Transverse colon (tissue), 4 donors: ENCODE results near the gene PRKCSH. TPM values are rescaled to one million over a fixed set of nuclear protein-coding genes. Genes with fewer than 3 reads are reported as not detected.
A peak's percentile ranks its signal among the peaks of the same experiment; 100 is the strongest.

Source experiments
- DNase-seq: peaks from one replicate; pipeline ENCODE4 v3.0.0-alpha.2; 2019
- H3K27ac ChIP-seq, 4 donors: fragments of 200-600 bp; sonication (generic); 2 replicates each; pipeline ENCODE4 v1.5.1; 2016 to 2018; ENCODE audit warnings: inconsistent platforms in 4 of 4
- H3K27me3 ChIP-seq: fragments of 200-600 bp; sonication (generic); 2 replicates; pipeline ENCODE4 v1.5.1; 2017; ENCODE audit warnings: inconsistent platforms
- H3K36me3 ChIP-seq, 4 donors: fragments of 200-600 bp; sonication (generic); 2 replicates each; pipeline ENCODE4 v1.5.1; 2017 to 2019; ENCODE audit warnings: inconsistent platforms in 4 of 4
- H3K4me1 ChIP-seq, 4 donors: fragments of 200-600 bp; sonication (generic); 2 replicates each; pipeline ENCODE4 v1.5.1; 2017 to 2020; ENCODE audit warnings: inconsistent platforms in 4 of 4
- H3K4me3 ChIP-seq, 4 donors: fragments of 200-600 bp; sonication (generic); 1 replicate in 1 of 4; 2 replicates in 3 of 4; pipeline versions ENCODE4 v1.5.1 to v1.6.1; 2017 to 2019; ENCODE audit warnings: inconsistent platforms in 4 of 4
- H3K9me3 ChIP-seq, 2 donors: fragments of 200-600 bp; sonication (generic); 2 replicates each; pipeline ENCODE4 v1.5.1; 2017 to 2019; ENCODE audit warnings: inconsistent platforms in 2 of 2
- POLR2A ChIP-seq: fragments of 450-650 bp; IDR thresholded peaks from one replicate; pipeline ENCODE4 v1.6.1; 2016; ENCODE audit warnings: antibody characterized with exemption, mild to moderate bottlenecking, moderate library complexity
- POLR2AphosphoS5 ChIP-seq, 3 donors: sonication (generic); formaldehyde crosslinking; IDR thresholded peaks; one replicate each; pipeline ENCODE4 v1.6.1; 2016; ENCODE audit warnings: antibody characterized with exemption in 3 of 3
- WGBS, 2 donors: methylation state at CpG; one replicate each; pipeline ENCODE4 v1.1.5; 2018; ENCODE audit warnings: low coverage in 1 of 2; 5-methylcytosine and 5-hydroxymethylcytosine counted together
- in situ Hi-C, 4 donors: fragments of 200-750 bp; cut with MboI; loops; one replicate each; pipeline versions ENCODE4 v1.15.0 to v1.15.1; 2017; ENCODE audit warnings: low sequenced_read_pairs in 3 of 4, low pct_ligation_motif_present in 1 of 4, low pct_unique_long_range_greater_than_20kb in 1 of 4
- intact Hi-C: fragments of 100-400 bp; cut with DNase I; formaldehyde crosslinking; loops from one replicate; pipeline ENCODE4 v1.15.1; 2023; ENCODE audit warnings: low total_unique reads
- total RNA-seq, 4 donors: library from RNA; depleted of rRNA; stranded (reverse); fragments of >200 nt; gene quantifications; one replicate each; pipeline ENCODE4 v1.1.0, GENCODE V29; 2016
- TF ChIP-seq, protein P1 (sequence below), 5 experiments: fragments of 200-600 bp in 3 of 5; fragments of 450-650 bp in 2 of 5; sonication (generic) in 3 of 5; IDR thresholded peaks; 1 replicate in 2 of 5; 2 replicates in 3 of 5; pipeline ENCODE4 v1.5.1; 2016 to 2017; ENCODE audit warnings: antibody characterized with exemption in 5 of 5, inconsistent platforms in 3 of 5, mild to moderate bottlenecking in 2 of 5, moderate library complexity in 1 of 5

Gene PRKCSH
- total RNA-seq, 4 donors from 2014 or later = 119 to 195 (median 183) TPM

DNA sequence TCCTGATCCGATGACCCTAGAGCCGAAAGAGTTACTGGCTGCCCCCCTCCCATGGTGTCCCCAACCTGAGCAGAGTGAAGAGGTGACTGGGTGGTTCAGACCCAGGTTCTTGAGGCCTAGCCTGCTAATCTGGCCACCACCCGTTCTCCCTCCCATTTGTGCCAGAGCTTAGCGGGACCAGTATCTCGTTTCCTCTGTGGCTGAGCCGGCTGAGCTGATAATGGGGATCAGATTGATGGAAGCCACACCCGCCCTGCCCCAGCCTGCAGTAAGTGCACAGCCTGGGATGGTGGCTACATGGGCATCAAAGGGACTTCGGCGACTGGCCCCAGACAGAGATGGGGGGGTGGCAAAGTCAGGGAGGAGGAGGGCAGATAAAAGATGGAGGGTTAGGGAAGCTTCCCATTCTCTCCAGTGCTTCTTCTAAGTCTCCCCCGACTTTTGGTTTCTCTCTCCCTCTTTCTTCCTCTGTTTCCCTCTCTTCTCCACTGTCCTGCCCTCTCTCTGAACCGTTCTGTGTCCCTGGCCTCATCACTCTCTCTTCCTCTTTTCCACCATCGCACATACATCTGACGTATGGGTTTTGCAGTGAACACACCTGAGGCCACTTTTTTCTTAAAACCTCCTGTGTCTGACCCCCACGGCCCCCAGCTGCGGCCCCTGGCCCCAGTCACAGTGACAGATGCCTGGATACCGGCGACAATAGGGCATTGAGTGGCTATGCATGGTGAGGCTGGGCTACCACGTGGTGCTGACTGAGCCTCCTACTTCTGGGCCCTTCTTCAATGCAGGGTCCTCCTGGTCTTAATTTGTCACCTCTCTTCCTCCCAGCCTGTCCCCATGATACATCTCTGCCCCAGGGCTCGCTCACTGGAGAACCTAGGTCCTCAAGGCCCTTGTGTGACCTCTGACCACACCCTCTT is 43.0 kb downstream of the PRKCSH start:
- Histone ChIP-seq H3K27ac (no peak overlapping the region), H3K4me3 (no peak overlapping the region), H3K4me1 (peaks cover 7 to 32% (median 26%) of the 10 kb centered on the region in 4 donors), H3K36me3 (no peaks in the 10 kb centered on the region), H3K9me3 (no peaks in the 10 kb centered on the region), H3K27me3 (peaks cover 49% of the 10 kb centered on the region)
- DNase-seq = no peak
- TF ChIP-seq POLR2AphosphoS5 (IDR thresholded peaks at IDR 0.05) = no peak
- TF ChIP-seq, protein P1, sequence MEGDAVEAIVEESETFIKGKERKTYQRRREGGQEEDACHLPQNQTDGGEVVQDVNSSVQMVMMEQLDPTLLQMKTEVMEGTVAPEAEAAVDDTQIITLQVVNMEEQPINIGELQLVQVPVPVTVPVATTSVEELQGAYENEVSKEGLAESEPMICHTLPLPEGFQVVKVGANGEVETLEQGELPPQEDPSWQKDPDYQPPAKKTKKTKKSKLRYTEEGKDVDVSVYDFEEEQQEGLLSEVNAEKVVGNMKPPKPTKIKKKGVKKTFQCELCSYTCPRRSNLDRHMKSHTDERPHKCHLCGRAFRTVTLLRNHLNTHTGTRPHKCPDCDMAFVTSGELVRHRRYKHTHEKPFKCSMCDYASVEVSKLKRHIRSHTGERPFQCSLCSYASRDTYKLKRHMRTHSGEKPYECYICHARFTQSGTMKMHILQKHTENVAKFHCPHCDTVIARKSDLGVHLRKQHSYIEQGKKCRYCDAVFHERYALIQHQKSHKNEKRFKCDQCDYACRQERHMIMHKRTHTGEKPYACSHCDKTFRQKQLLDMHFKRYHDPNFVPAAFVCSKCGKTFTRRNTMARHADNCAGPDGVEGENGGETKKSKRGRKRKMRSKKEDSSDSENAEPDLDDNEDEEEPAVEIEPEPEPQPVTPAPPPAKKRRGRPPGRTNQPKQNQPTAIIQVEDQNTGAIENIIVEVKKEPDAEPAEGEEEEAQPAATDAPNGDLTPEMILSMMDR (IDR thresholded peaks at IDR 0.05) = no peak
- TF ChIP-seq POLR2A = no peak
- WGBS, 2 donors = 56 to 63% methylated on average over 4 to 19 of the region's 19 CpGs
- intact Hi-C loops = loop anchor here (10.0 kb wide), 1 partner anchor 174 kb away; no protein-coding TSS in a partner anchor
- in situ Hi-C loops = loop anchor here in 3 of 4 donors (10.0 to 25.0 kb wide), 3 partner anchors 91 to 194 kb away; partner anchors contain the start of genes EPOR (in 1 of the 3) and TSPAN16 (in 1 of the 3)

DNA sequence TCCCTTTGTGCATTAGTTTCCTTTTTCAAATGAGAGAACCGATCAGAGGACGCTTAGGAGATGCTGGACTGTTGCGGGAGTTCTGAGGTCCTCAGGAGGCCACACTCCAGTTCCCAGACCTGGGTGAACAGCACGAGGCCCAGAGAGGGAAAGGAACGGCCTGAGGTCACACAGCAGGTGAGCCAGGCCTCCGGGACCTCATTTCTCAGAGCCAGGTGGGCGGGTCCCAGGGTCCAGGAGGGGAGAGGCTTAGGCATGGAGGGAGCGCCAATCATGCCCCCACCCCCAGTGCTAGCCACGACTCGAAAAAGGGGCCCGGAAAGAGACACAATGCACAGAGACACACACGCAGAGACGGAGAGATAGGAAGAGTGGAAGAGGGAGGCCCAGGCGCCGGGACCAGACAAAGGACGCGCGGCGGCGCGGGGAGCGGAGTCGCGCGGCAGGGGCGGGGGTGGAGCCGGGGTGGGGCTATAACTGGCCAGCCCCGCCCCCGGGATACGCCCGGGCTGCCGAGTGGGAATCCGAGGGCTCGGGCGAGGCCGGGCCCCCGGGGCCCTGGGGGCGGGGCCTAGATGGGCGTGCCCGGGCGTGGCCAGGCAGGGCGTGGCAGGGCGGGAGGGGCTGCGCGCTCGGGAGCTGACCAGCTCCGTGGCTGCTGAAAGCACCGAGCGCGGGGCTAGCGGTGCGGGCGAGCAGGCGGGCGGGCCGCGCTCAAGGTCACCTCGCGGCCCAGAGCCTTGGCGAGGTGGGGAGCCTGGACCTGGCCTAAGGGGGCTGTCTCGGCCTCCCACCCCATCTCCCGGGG is 43.9 kb downstream of the PRKCSH start:
- TF ChIP-seq POLR2AphosphoS5 (IDR thresholded peaks at IDR 0.05) = no peak
- TF ChIP-seq, protein P1 (IDR thresholded peaks at IDR 0.05) = no peak
- 39% methylated on average over 59 of the region's 62 CpGs; no CpG with 5 or more reads in 1 of the 2 donors for WGBS, 2 donors
- in situ Hi-C loops (loop anchor here in 3 of 4 donors (10.0 to 25.0 kb wide), 3 partner anchors 92 to 194 kb away; partner anchors contain the start of genes EPOR (in 1 of the 3) and TSPAN16 (in 1 of the 3)), intact Hi-C loops (loop anchor here (10.0 kb wide), 1 partner anchor 174 kb away; no protein-coding TSS in a partner anchor)
- no peaks in the 10 kb centered on the region for H3K9me3 ChIP-seq
- no peak overlapping the region for H3K27ac ChIP-seq
- peaks cover 7 to 32% (median 26%) of the 10 kb centered on the region in 4 donors for H3K4me1 ChIP-seq
- H3K4me3 ChIP-seq = peak overlapping the region in 1 of 4 donors; percentile 11
- no peaks in the 10 kb centered on the region for H3K36me3 ChIP-seq
- DNase-seq = peak; percentile 26
- H3K27me3 ChIP-seq = peaks cover 56% of the 10 kb centered on the region

DNA sequence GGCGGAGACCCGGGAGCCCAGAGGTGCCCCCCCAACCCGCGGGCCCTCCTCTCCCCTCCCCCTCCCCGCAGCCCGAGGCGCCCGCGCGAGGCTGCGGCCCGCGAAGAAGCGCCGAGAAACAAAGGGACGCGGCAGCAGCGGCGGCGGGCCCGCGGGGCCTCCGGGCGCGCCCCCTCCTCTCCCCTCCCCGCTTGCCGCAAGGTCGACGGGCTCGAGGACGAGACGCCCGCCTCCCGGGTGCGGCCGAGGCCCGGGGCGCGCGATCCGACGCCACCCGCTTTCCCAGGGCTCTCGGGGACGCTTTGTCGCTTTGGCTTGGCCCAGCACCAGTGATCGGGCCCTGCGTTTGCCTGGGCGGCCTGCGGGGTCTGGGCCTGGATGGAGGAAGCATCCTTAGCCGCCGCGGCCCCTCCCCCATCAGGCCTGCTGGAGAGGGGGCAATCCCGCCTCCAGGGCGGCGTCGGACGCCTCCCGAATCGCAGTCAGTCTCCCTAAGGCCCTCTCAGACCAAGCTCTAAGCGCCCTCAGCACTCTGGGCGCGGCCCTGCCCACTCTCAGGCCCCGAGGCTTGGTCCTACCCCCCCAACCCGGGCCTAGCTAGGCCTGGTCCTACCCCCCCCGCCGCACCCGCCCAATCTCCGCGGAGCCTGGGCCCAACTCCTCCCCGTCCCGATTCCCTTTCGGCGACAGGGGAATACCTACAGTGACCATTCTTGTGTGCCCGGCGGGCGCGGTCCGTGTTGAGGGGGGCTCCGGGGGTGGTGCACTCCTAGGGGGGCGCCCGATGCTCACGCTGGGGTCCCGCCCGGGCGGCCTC is 44.7 kb downstream of the PRKCSH start:
- intact Hi-C loops = loop anchor here (10.0 kb wide), 1 partner anchor 175 kb away; no protein-coding TSS in a partner anchor
- WGBS, 2 donors = 19% methylated on average over 47 of the region's 86 CpGs; no CpG with 5 or more reads in 1 of the 2 donors
- H3K9me3 ChIP-seq = no peaks in the 10 kb centered on the region
- H3K4me3 ChIP-seq = peak overlapping the region in 1 of 4 donors; percentile 11
- in situ Hi-C loops = loop anchor here in 3 of 4 donors (10.0 to 25.0 kb wide), 3 partner anchors 93 to 195 kb away; partner anchors contain the start of genes EPOR (in 1 of the 3) and TSPAN16 (in 1 of the 3)
- TF ChIP-seq POLR2AphosphoS5 (IDR thresholded peaks at IDR 0.05) = no peak
- peaks cover 7 to 32% (median 26%) of the 10 kb centered on the region in 4 donors for H3K4me1 ChIP-seq
- H3K36me3 ChIP-seq = no peaks in the 10 kb centered on the region
- no peak for DNase-seq
- H3K27me3 ChIP-seq = peaks cover 56% of the 10 kb centered on the region
- no peak overlapping the region for H3K27ac ChIP-seq
